PC-3 (cell line): ENCODE measurements around the gene ASPRV1. TPM values are rescaled to one million over a fixed set of nuclear protein-coding genes. Genes with fewer than 3 reads are reported as not detected.

Experiments used
- ATAC-seq: fragments of 200-7000 bp; cut with Tn5 transposase; 2 replicates; pipeline ENCODE4 v1.9.1; 2020; ENCODE audit warnings: mild to moderate bottlenecking, moderate library complexity
- BruUV-seq: library from RNA; stranded (reverse); fragments of 400-500 nt; replicated peaks from 2 replicates; lab custom pipeline; 2021; lab: Mats Ljungman, UMichigan
- CTCF ChIA-PET: fragments of 300-600 bp; sonication (Branson Sonifier 250); formaldehyde crosslinking; loops from one replicate; lab custom pipeline; 2022; ENCODE audit warnings: antibody characterized with exemption; lab: Charles Lee
- POLR2A ChIA-PET: fragments of 300-600 bp; sonication (Branson Sonifier 250); formaldehyde crosslinking; loops from one replicate; lab custom pipeline; 2022; ENCODE audit warnings: antibody characterized with exemption; ENCODE audit not compliant: unreplicated experiment; lab: Charles Lee
- DNase-seq: peaks from one replicate; pipeline ENCODE4 v3.0.0-alpha.2; 2015
- H2AFZ ChIP-seq: fragments of 300-600 bp; sonication (generic); 2 replicates; pipeline ENCODE4 v1.6.0; 2016; ENCODE audit warnings: antibody characterized with exemption, low read length
- H3F3A ChIP-seq: fragments of 300-600 bp; sonication (generic); one replicate; pipeline ENCODE4 v1.6.0; 2017; ENCODE audit warnings: antibody characterized with exemption, low read length, control low read depth, mild to moderate bottlenecking; ENCODE audit not compliant: unreplicated experiment
- H3K27ac ChIP-seq: fragments of 300-600 bp; sonication (generic); 2 replicates; pipeline ENCODE4 v1.5.1; 2016; ENCODE audit warnings: mild to moderate bottlenecking, low read length
- H3K27me3 ChIP-seq: fragments of 300-600 bp; sonication (generic); 2 replicates; pipeline ENCODE4 v1.6.1; 2016; ENCODE audit warnings: low read length, mixed read lengths
- H3K36me3 ChIP-seq: fragments of 300-600 bp; sonication (generic); 2 replicates; pipeline ENCODE4 v1.6.1; 2016; ENCODE audit warnings: low read depth, mixed run types, low read length, mixed read lengths
- H3K4me1 ChIP-seq: fragments of 300-600 bp; sonication (generic); 2 replicates; pipeline ENCODE4 v1.5.1; 2016; ENCODE audit warnings: low read length; ENCODE audit not compliant: insufficient read depth
- H3K4me2 ChIP-seq: fragments of 300-600 bp; sonication (generic); 2 replicates; pipeline ENCODE4 v1.6.0; 2016; ENCODE audit warnings: low read length
- H3K4me3 ChIP-seq: fragments of 300-600 bp; sonication (generic); 2 replicates; pipeline ENCODE4 v1.5.1; 2016; ENCODE audit warnings: mild to moderate bottlenecking, low read length, mixed read lengths
- H3K79me2 ChIP-seq: fragments of 300-600 bp; sonication (generic); 2 replicates; pipeline ENCODE4 v1.6.1; 2017; ENCODE audit warnings: low read length, mixed read lengths
- H3K9ac ChIP-seq: fragments of 300-600 bp; sonication (generic); 2 replicates; pipeline ENCODE4 v1.6.0; 2016; ENCODE audit warnings: mild to moderate bottlenecking, low read length
- H3K9me2 ChIP-seq: fragments of 300-600 bp; sonication (generic); replicated peaks from 2 replicates; pipeline ENCODE4 v1.6.1; 2016; ENCODE audit warnings: mixed run types, low read length, mixed read lengths
- H3K9me3 ChIP-seq: fragments of 300-600 bp; sonication (generic); 2 replicates; pipeline ENCODE4 v1.6.1; 2016; ENCODE audit warnings: low read length, mixed read lengths
- H4K20me1 ChIP-seq: fragments of 300-600 bp; sonication (generic); 2 replicates; pipeline ENCODE4 v1.6.1; 2016; ENCODE audit warnings: low read length, mixed read lengths
- CTCF ChIP-seq: fragments of 300-600 bp; sonication (generic); conservative IDR thresholded peaks from 2 replicates; pipeline ENCODE4 v1.5.1; 2017; ENCODE audit warnings: antibody characterized with exemption, low read depth, mild to moderate bottlenecking, low read length
- EZH2 ChIP-seq: fragments of 300-600 bp; sonication (generic); IDR thresholded peaks from one replicate; pipeline ENCODE4 v1.6.1; 2017; ENCODE audit warnings: antibody characterized with exemption, mild to moderate bottlenecking, low read length; ENCODE audit not compliant: unreplicated experiment
- EZH2phosphoT487 ChIP-seq: fragments of 300-600 bp; sonication (generic); IDR thresholded peaks from 2 replicates; pipeline ENCODE4 v1.6.1; 2018; ENCODE audit warnings: mild to moderate bottlenecking, antibody characterized with exemption, low read length, borderline replicate concordance
- intact Hi-C: fragments of 100-400 bp; cut with micrococcal nuclease; formaldehyde crosslinking; loops from 2 replicates; pipeline ENCODE4 v1.9.0; 2023
- total RNA-seq: library from RNA; depleted of rRNA; stranded (reverse); fragments of >200 nt; gene quantifications from 2 replicates; pipeline ENCODE4 v1.2.3, GENCODE V29; 2014

The ASPRV1 gene
- total RNA-seq, 1 experiment from 2014 or later: not detected

DNA sequence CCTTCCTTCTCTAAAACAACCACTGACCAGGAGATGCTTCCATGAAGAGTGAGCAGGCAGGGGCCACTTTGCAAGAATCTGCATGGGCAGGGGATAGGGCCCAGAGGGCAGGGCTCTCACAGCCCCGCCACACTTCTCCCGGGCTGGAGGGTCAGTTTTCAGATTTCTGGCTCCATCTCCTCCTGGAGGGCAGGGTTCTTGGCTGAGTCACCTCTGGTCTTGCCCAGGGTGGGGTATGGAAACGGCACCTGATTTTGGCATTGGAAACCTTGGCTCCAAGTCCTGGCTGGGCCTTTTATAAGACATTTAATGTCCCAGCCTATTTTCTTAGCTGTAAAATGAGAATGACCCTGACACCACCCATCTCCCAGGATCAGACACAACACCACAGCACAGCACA lies 27.6 kb upstream of the ASPRV1 start:
- peak overlapping the region; percentile 94 for H3K27ac ChIP-seq
- H3K4me3 ChIP-seq: peak overlapping the region; percentile 34; the same call in 1 of the 2 replicates
- TF ChIP-seq EZH2 (no peak), EZH2phosphoT487 (no peak), CTCF (no peak)
- ChIA-PET POLR2A (no interaction called here), CTCF (no interaction called here)
- H2AFZ ChIP-seq: peak overlapping the region; percentile 64
- H3K27me3 ChIP-seq: no peaks in the 10 kb centered on the region
- intact Hi-C loops: loop anchor here (2.0 to 5.0 kb wide), 2 partner anchors 42 to 57 kb away; no protein-coding TSS in a partner anchor
- peak; percentile 74 for DNase-seq
- no peaks in the 10 kb centered on the region for H4K20me1 ChIP-seq
- no peaks in the 10 kb centered on the region for H3F3A ChIP-seq
- BruUV-seq: no TSS peak
- peak overlapping the region; percentile 76 for H3K4me2 ChIP-seq
- peak; percentile 87 for ATAC-seq
- no peaks in the 10 kb centered on the region for H3K79me2 ChIP-seq
- H3K36me3 ChIP-seq: no peaks in the 10 kb centered on the region
- no peaks in the 10 kb centered on the region for H3K9me3 ChIP-seq
- H3K4me1 ChIP-seq: peaks cover 17% of the 10 kb centered on the region
- H3K9ac ChIP-seq: peak overlapping the region; percentile 65
- no peaks in the 10 kb centered on the region for H3K9me2 ChIP-seq

DNA sequence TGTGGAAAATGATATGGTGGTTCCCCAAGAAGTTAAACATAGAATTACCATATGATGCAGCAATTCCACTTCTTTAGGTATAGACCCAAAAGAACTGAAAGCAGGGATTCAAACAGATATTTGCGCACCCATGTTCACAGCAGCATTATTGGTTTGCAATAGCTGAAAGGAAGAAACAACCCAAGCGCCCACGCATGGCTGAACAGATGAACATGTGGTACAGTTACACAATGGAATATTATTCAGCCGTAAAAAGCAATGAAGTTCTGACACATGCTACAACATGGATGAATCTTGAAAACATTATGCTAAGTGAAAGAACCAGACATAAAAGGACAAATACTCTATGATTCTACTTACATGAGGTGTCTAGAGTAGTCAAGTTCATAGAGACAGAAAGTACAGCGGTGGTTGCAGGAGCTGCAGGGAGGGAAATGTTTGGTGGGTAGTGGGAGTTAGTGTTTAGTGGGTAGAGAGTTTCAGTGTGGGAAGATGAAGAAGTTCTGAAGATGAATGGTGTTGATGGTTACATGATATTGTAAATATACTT lies 26.7 kb upstream of the ASPRV1 start:
- Histone ChIP-seq H3K27me3 (no peaks in the 10 kb centered on the region), H3K9ac (no peak overlapping the region), H3K9me3 (no peaks in the 10 kb centered on the region), H3K36me3 (no peaks in the 10 kb centered on the region), H3K79me2 (no peaks in the 10 kb centered on the region), H4K20me1 (no peaks in the 10 kb centered on the region), H3K4me2 (no peak overlapping the region), H3K27ac (peak overlapping the region; percentile 94), H3K4me1 (peaks cover 17% of the 10 kb centered on the region), H3K9me2 (no peaks in the 10 kb centered on the region), H3K4me3 (no peak overlapping the region), H2AFZ (no peak overlapping the region), H3F3A (no peaks in the 10 kb centered on the region)
- ATAC-seq (no peak), DNase-seq (no peak)
- intact Hi-C loops: loop anchor here (2.0 to 5.0 kb wide), 2 partner anchors 41 to 56 kb away; no protein-coding TSS in a partner anchor
- TF ChIP-seq CTCF (no peak), EZH2phosphoT487 (no peak), EZH2 (no peak)
- no TSS peak for BruUV-seq
- ChIA-PET POLR2A (no interaction called here), CTCF (no interaction called here)

GRCh38 chr2:69986691-69987090 lies 25.3 kb upstream of the ASPRV1 start:
- Histone ChIP-seq H3K27me3 (no peaks in the 10 kb centered on the region), H3K9me3 (no peaks in the 10 kb centered on the region), H4K20me1 (no peaks in the 10 kb centered on the region), H3K4me3 (no peak overlapping the region), H3K9ac (no peak overlapping the region), H3K36me3 (no peaks in the 10 kb centered on the region), H3F3A (no peaks in the 10 kb centered on the region), H3K9me2 (no peaks in the 10 kb centered on the region), H3K27ac (no peak overlapping the region), H3K4me1 (peaks cover 17% of the 10 kb centered on the region), H2AFZ (no peak overlapping the region), H3K4me2 (no peak overlapping the region), H3K79me2 (no peaks in the 10 kb centered on the region)
- DNase-seq: no peak
- TF ChIP-seq EZH2 (no peak), EZH2phosphoT487 (no peak), CTCF (no peak)
- ChIA-PET POLR2A (no interaction called here), CTCF (no interaction called here)
- intact Hi-C loops: loop anchor here (5.0 kb wide), 1 partner anchor 54 kb away; no protein-coding TSS in a partner anchor
- no peak for ATAC-seq
- BruUV-seq: no TSS peak
